Sigmoid colon (tissue), 4 donors: ENCODE data around the gene KCNK18.

Experiments
- EP300 ChIP-seq, 4 donors: sonication (generic); formaldehyde crosslinking; IDR thresholded peaks; one replicate each; pipeline ENCODE4 v1.6.1; 2017; ENCODE audit warnings: antibody characterized with exemption in 4 of 4
- POLR2A ChIP-seq, 2 donors: fragments of 450-650 bp; IDR thresholded peaks; one replicate each; pipeline ENCODE4 v1.6.1; 2016; ENCODE audit warnings: antibody characterized with exemption in 2 of 2, mild to moderate bottlenecking in 2 of 2, moderate library complexity in 2 of 2
- TF ChIP-seq, protein P1 (sequence below), 4 experiments: fragments of 450-650 bp in 3 of 4; fragments of 200-600 bp in 1 of 4; IDR thresholded peaks; one replicate each; pipeline ENCODE4 v1.5.1; 2016 to 2019; ENCODE audit warnings: antibody characterized with exemption in 4 of 4, mild to moderate bottlenecking in 3 of 4, moderate library complexity in 2 of 4

DNA sequence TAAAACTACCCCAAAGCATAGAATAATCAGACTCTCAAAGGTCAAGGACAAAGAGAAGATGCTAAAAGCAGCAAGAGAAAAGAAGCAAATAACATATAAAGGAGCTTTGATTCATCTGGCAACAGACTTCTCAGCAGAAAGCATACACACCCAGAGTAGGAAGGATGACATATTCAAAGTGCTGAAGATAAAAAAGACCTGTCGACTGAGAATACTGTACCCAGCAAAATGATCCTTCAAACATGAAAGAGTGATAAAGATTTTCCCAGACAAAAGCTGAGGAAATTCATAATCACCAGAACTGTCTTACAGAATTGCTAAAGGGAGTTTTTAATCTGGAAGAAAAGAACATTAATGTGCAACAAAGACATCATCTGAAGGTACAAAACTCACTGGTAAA lies 14.9 kb downstream of the KCNK18 start:
- TF ChIP-seq, protein P1, sequence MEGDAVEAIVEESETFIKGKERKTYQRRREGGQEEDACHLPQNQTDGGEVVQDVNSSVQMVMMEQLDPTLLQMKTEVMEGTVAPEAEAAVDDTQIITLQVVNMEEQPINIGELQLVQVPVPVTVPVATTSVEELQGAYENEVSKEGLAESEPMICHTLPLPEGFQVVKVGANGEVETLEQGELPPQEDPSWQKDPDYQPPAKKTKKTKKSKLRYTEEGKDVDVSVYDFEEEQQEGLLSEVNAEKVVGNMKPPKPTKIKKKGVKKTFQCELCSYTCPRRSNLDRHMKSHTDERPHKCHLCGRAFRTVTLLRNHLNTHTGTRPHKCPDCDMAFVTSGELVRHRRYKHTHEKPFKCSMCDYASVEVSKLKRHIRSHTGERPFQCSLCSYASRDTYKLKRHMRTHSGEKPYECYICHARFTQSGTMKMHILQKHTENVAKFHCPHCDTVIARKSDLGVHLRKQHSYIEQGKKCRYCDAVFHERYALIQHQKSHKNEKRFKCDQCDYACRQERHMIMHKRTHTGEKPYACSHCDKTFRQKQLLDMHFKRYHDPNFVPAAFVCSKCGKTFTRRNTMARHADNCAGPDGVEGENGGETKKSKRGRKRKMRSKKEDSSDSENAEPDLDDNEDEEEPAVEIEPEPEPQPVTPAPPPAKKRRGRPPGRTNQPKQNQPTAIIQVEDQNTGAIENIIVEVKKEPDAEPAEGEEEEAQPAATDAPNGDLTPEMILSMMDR (IDR thresholded peaks at IDR 0.05): no peak
- TF ChIP-seq EP300 (IDR thresholded peaks at IDR 0.05): no peak
- TF ChIP-seq POLR2A (IDR thresholded peaks at IDR 0.05): no peak
